Measurements from ENCODE around the gene RTEL1. TPM values are rescaled to one million over a fixed set of nuclear protein-coding genes. Genes with fewer than 3 reads are reported as not detected.

The RTEL1 gene
- total RNA-seq, 1 experiment from 2014 or later = 58.0 TPM

GRCh38 chr20:63641146-63641791 is 16.8 kb upstream of the RTEL1 start:
- TF ChIP-seq EZH2phosphoT487 (IDR thresholded peaks at IDR 0.05; ENCODE audit: borderline replicate concordance) (no peak), SP1 (IDR thresholded peaks at IDR 0.05; ENCODE audit: low read depth) (no peak), ZNF274 (IDR thresholded peaks at IDR 0.05; ENCODE audit: low read depth, low read length) (no peak)
- peak overlapping the region; percentile 45 for H3K4me2 ChIP-seq (ENCODE audit: low read length)
- no TSS peak for BruUV-seq (replicated peaks)

GRCh38 chr20:63641792-63642523 is 16.2 kb upstream of the RTEL1 start:
- ChIA-PET POLR2A (interaction anchor here (0.6 to 2.2 kb wide), 16 partner anchors 10 to 223 kb away, joined by 3 to 12 read pairs (median 4); partner anchors contain the start of genes ARFRP1, HELZ2, RTEL1 and STMN3), RAD21 (ENCODE audit: low non-redundant PET in 1 of 2, low total read pairs in 2 of 2, uncharacterized antibody in 2 of 2, unreplicated experiment in 2 of 2) (interaction anchor here (0.5 to 1.8 kb wide), 7 partner anchors 40 to 104 kb away, joined by 3 to 14 read pairs (median 3); partner anchors contain the start of genes HELZ2 (in 1 of the 2) and PTK6 (in 1 of the 2)), CTCF (interaction anchor here (0.6 to 1.4 kb wide), 14 partner anchors 10 to 332 kb away, joined by 3 to 12 read pairs (median 4); partner anchors contain the start of genes GMEB2, PTK6, RTEL1 and STMN3)
- Histone ChIP-seq H3K9ac (ENCODE audit: low read length) (peak overlapping the region; percentile 72), H3K79me2 (ENCODE audit: insufficient read depth, low read length) (peaks cover under 1% of the 10 kb centered on the region; the same call in 1 of the 2 replicates), H3K9me3 (ENCODE audit: control insufficient read depth in 1 of 2, insufficient read depth in 1 of 2, low read depth in 1 of 2, low read length in 2 of 2) (no peaks in the 10 kb centered on the region), H3K36me3 (ENCODE audit: control insufficient read depth in 1 of 2, insufficient read depth in 2 of 2, low read length in 2 of 2) (peaks cover 0 to 8% of the 10 kb centered on the region in 2 experiments; a peak in 1 of 4 replicates), H3K27ac (ENCODE audit: low read depth, low read length) (peak overlapping the region; percentile 98), H3K27me3 (ENCODE audit: insufficient read depth, low read length) (no peaks in the 10 kb centered on the region), H4K20me1 (ENCODE audit: insufficient read depth) (no peaks in the 10 kb centered on the region), H3K9me2 (ENCODE audit: insufficient read depth) (no peaks in the 10 kb centered on the region), H3K4me1 (ENCODE audit: control insufficient read depth in 1 of 2, insufficient read depth in 2 of 2, low read length in 2 of 2) (peaks cover 11 to 34% of the 10 kb centered on the region in 2 experiments), H3K4me2 (ENCODE audit: low read length) (peak overlapping the region; percentile 87), H3K4me3 (replicated peaks in 1 of 2; ENCODE audit: low read depth in 1 of 2, low read length in 2 of 2) (peak overlapping the region; percentile 40 to 59), H2AFZ (ENCODE audit: low read depth, low read length, poor library complexity, severe bottlenecking) (no peak overlapping the region)
- intact Hi-C loops (cut with micrococcal nuclease) = loop anchor here (5.0 kb wide), 1 partner anchor 105 kb away; the partner anchor contains the start of gene PTK6
- TF ChIP-seq YY1 (IDR thresholded peaks at IDR 0.05; ENCODE audit: extremely low read depth, insufficient replicate concordance, low read depth, low read length) (peak; percentile 44), ZFX (IDR thresholded peaks at IDR 0.05) (peak; percentile 45; the same call in 1 of the 2 replicates), CEBPB (IDR thresholded peaks at IDR 0.05; ENCODE audit: low read depth) (no peak), TCF7L2 (IDR thresholded peaks at IDR 0.05; ENCODE audit: borderline replicate concordance, extremely low read depth, insufficient read depth, insufficient read length) (no peak), SP1 (IDR thresholded peaks at IDR 0.05; ENCODE audit: low read depth) (no peak; the same call in 1 of the 2 replicates), MAX (IDR thresholded peaks at IDR 0.05) (peak; percentile 80), POLR2AphosphoS5 (IDR thresholded peaks at IDR 0.05; ENCODE audit: low read depth, low read length) (peak; percentile 77), EGR1 (IDR thresholded peaks at IDR 0.05; ENCODE audit: low read depth) (peak; percentile 67), CTCF (IDR thresholded peaks at IDR 0.05 in 2 of 3, conservative IDR thresholded peaks at IDR 0.05 in 1 of 3; ENCODE audit: borderline replicate concordance in 1 of 3, insufficient read depth in 1 of 3, low read depth in 2 of 3, low read length in 2 of 3) (peak in 2 of 3 experiments; percentile 36 to 52; a peak in 4 of 6 replicates), POLR2A (IDR thresholded peaks at IDR 0.05; ENCODE audit: borderline replicate concordance, extremely low read depth, insufficient read depth, insufficient read length) (peak; percentile 30)
- BruUV-seq (replicated peaks) = no TSS peak
- ATAC-seq (peak; percentile 83), DNase-seq (ENCODE audit: low read depth, low spot score) (peak; percentile 79)

More at GRCh38 chr20:63641146-63641791, 16.8 kb upstream of the RTEL1 start:
- Histone ChIP-seq H2AFZ (ENCODE audit: low read depth, low read length, poor library complexity, severe bottlenecking) (no peak overlapping the region), H3K4me3 (replicated peaks in 1 of 2; ENCODE audit: low read depth in 1 of 2, low read length in 2 of 2) (no peak overlapping the region), H3K9ac (ENCODE audit: low read length) (no peak overlapping the region), H3K27me3 (ENCODE audit: insufficient read depth, low read length) (no peaks in the 10 kb centered on the region), H3K4me1 (ENCODE audit: control insufficient read depth in 1 of 2, insufficient read depth in 2 of 2, low read length in 2 of 2) (peaks cover 11 to 34% of the 10 kb centered on the region in 2 experiments), H3K9me2 (ENCODE audit: insufficient read depth) (no peaks in the 10 kb centered on the region), H3K9me3 (ENCODE audit: control insufficient read depth in 1 of 2, insufficient read depth in 1 of 2, low read depth in 1 of 2, low read length in 2 of 2) (no peaks in the 10 kb centered on the region), H3K27ac (ENCODE audit: low read depth, low read length) (peak overlapping the region; percentile 64), H3K79me2 (ENCODE audit: insufficient read depth, low read length) (no peaks in the 10 kb centered on the region; the same call in 1 of the 2 replicates), H3K36me3 (ENCODE audit: control insufficient read depth in 1 of 2, insufficient read depth in 2 of 2, low read length in 2 of 2) (peaks cover 0 to 8% of the 10 kb centered on the region in 2 experiments; a peak in 1 of 4 replicates), H4K20me1 (ENCODE audit: insufficient read depth) (no peaks in the 10 kb centered on the region)
- intact Hi-C loops (cut with micrococcal nuclease) = loop anchor here (5.0 kb wide), 1 partner anchor 104 kb away; the partner anchor contains the start of gene PTK6
- ATAC-seq (peak; percentile 5), DNase-seq (ENCODE audit: low read depth, low spot score) (no peak)
- ChIA-PET CTCF (interaction anchor here (0.6 to 1.4 kb wide), 13 partner anchors 9 to 333 kb away, joined by 3 to 12 read pairs (median 4); partner anchors contain the start of genes GMEB2, PTK6, RTEL1 and STMN3), POLR2A (interaction anchor here (0.6 to 2.2 kb wide), 14 partner anchors 9 to 224 kb away, joined by 3 to 12 read pairs (median 5); partner anchors contain the start of genes HELZ2, RTEL1 and TPD52L2), RAD21 (ENCODE audit: low non-redundant PET in 1 of 2, low total read pairs in 2 of 2, uncharacterized antibody in 2 of 2, unreplicated experiment in 2 of 2) (interaction anchor here (0.6 to 1.8 kb wide), 5 partner anchors 41 to 104 kb away, joined by 3 to 14 read pairs (median 5); partner anchors contain the start of gene PTK6 (in 1 of the 2))

Data from HCT116 (cell line).